Spleen (tissue), 11 donors: Measurements from ENCODE around the gene IPO7. TPM values are rescaled to one million over a fixed set of nuclear protein-coding genes. Genes with fewer than 3 reads are reported as not detected.

ENCODE experiments used
- DNase-seq: peaks from one replicate; pipeline ENCODE4 v3.0.0-alpha.2; 2020
- H3K27ac ChIP-seq, 8 donors: fragments of 200-600 bp; sonication (generic) in 7 of 8; 1 replicate in 4 of 8; 2 replicates in 4 of 8; pipeline versions ENCODE4 v1.5.0 to v1.8.0; 2016 to 2021; ENCODE audit warnings: inconsistent platforms in 4 of 8, mild to moderate bottlenecking in 4 of 8, moderate library complexity in 1 of 8
- H3K27me3 ChIP-seq, 7 donors: fragments of 200-600 bp; sonication (generic) in 6 of 7; replicated peaks in 1 of 7; 1 replicate in 4 of 7; 2 replicates in 3 of 7; pipeline versions ENCODE4 v1.5.0 to v1.8.0; 2016 to 2021; ENCODE audit warnings: inconsistent platforms in 3 of 7, mild to moderate bottlenecking in 1 of 7
- H3K36me3 ChIP-seq, 6 donors: fragments of 200-600 bp; sonication (generic) in 5 of 6; 1 replicate in 4 of 6; 2 replicates in 2 of 6; pipeline versions ENCODE4 v1.5.0 to v1.8.0; 2016 to 2021; ENCODE audit warnings: inconsistent platforms in 2 of 6
- H3K4me1 ChIP-seq, 6 donors: fragments of 200-600 bp; sonication (generic) in 5 of 6; 1 replicate in 3 of 6; 2 replicates in 3 of 6; pipeline versions ENCODE4 v1.5.0 to v1.8.0; 2016 to 2021; ENCODE audit warnings: inconsistent platforms in 3 of 6
- H3K4me3 ChIP-seq, 8 donors: fragments of 200-600 bp; sonication (generic) in 7 of 8; 1 replicate in 4 of 8; 2 replicates in 4 of 8; pipeline versions ENCODE4 v1.5.0 to v1.8.0; 2016 to 2021; ENCODE audit warnings: inconsistent platforms in 4 of 8, mild to moderate bottlenecking in 4 of 8, moderate library complexity in 2 of 8
- H3K9me3 ChIP-seq, 8 donors: fragments of 200-600 bp; sonication (generic) in 7 of 8; 1 replicate in 4 of 8; 2 replicates in 4 of 8; pipeline versions ENCODE4 v1.5.0 to v1.8.0; 2016 to 2021; ENCODE audit warnings: inconsistent platforms in 4 of 8
- POLR2A ChIP-seq, 3 donors: fragments of 450-650 bp; IDR thresholded peaks; one replicate each; pipeline ENCODE4 v1.5.1; 2017; ENCODE audit warnings: antibody characterized with exemption in 3 of 3, mild to moderate bottlenecking in 1 of 3
- POLR2AphosphoS5 ChIP-seq, 3 donors: sonication (generic); formaldehyde crosslinking; IDR thresholded peaks; one replicate each; pipeline ENCODE4 v1.5.1; 2017; ENCODE audit warnings: antibody characterized with exemption in 3 of 3
- WGBS, 5 donors: extraction: QIAGEN DNeasy Blood & Tissue Kit in 3 of 5; methylation state at CpG; one replicate each; pipeline versions ENCODE4 v1.1.5 to v1.1.7; 2013 to 2018; 5-methylcytosine and 5-hydroxymethylcytosine counted together
- intact Hi-C: fragments of 100-400 bp; cut with DNase I; formaldehyde crosslinking; loops from one replicate; pipeline ENCODE4 v1.15.0; 2023; ENCODE audit warnings: low total_unique reads
- polyA plus RNA-seq, 3 donors: library from polyadenylated mRNA; stranded (reverse); fragments of 200-250 nt; gene quantifications; one replicate each; pipeline ENCODE4 v1.2.1, GENCODE V29; 2013
- total RNA-seq, 7 donors: library from RNA; depleted of rRNA in 3 of 7; stranded (reverse); fragments of >200 nt in 3 of 7; fragmentation: NEBNext Ultra II Directional in 4 of 7; extraction: Animal tissue kit (Norgen Biotek cat#: 25700) in 4 of 7; gene quantifications; one replicate each; pipeline versions ENCODE4 v1.1.0 to v1.2.1, GENCODE V29; 2016 to 2021
- TF ChIP-seq, protein P1 (sequence below), 11 experiments: fragments of 200-600 bp in 7 of 11; fragments of 450-650 bp in 4 of 11; sonication (generic) in 4 of 11; IDR thresholded peaks in 8 of 11; conservative IDR thresholded peaks in 3 of 11; 1 replicate in 7 of 11; 2 replicates in 4 of 11; pipeline versions ENCODE4 v1.4.0 to v1.8.0; 2016 to 2021; ENCODE audit warnings: antibody characterized with exemption in 11 of 11, inconsistent platforms in 4 of 11, mild to moderate bottlenecking in 1 of 11
- donor health status: healthy with polysubstance abuse.
- donor health status: DM: no; HTN: no; CAD: no; lungs with moderate emphysema.
- donor health status: DM: no; HTN: no; CAD: no.
- donor health status: Bipolar disorder and iron deficiency.
- donor health status: healthy.
- donor health status: DM: no; HTN: no; CAD: no.
- donor health status: DM: yes; HTN: yes; CAD: no.

IPO7 gene
- total and polyA plus RNA-seq, 10 donors, result 12.8 to 104 (median 64.8) TPM

DNA sequence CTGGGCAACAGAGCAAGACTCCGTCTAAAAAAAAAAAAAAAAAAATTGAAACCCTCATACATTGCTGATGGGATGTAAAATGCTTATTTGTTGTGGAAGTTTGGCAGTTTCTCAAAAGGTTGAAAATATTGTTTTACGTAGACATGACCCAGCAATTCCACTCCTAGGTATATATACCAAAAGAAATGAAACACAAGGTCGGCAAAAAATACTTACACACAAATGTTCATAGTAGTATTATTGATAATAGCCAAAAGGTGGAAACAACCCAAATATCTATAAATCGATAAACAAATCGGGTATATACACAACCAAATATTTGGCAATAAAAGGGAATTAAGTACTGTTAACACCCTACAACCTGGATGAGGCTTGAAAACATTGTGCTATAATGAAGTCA lies 71.3 kb downstream of the IPO7 start:
- intact Hi-C loops, result no loop called here
- H3K4me3 ChIP-seq, result no peak overlapping the region

DNA sequence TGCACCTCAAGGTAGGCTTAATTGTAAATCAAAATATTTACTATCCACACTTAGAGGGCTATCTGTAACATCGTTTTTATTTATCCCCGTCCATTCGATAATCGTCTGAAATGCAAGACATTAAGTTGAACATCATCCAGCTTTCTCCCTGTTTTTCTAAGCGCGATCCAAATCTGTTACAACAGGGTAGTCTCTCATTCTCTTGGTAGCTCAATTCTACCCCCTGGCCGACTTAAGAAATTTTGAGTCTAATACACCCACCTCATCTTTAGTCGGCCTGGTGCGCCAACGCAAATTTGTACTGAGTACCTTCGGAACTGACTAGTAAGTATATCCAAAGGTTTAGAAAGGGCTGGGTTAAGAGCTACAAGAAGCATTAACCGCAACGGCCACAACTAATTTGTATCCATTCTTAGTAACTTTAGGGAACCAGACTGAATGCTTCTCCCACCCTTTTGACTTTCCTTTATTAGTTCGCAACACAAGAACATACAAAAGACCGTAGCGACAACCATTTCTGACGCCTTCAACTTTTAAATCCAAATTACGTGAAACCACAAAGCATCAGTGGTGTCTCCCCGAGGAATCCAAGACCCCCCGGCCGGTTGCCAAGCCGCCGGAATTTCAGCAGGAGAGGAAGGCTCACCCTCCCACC lies 75.3 kb downstream of the IPO7 start:
- H3K36me3 ChIP-seq, result peaks cover 0 to 4% (median 0%) of the 10 kb centered on the region in 6 donors
- H3K27me3 ChIP-seq, result no peaks in the 10 kb centered on the region
- peak overlapping the region; percentile 47 to 86 (median 68) for H3K4me3 ChIP-seq
- DNase-seq, result peak; percentile 75
- peaks cover 12 to 44% (median 35%) of the 10 kb centered on the region in 6 donors for H3K4me1 ChIP-seq
- TF ChIP-seq, protein P1, sequence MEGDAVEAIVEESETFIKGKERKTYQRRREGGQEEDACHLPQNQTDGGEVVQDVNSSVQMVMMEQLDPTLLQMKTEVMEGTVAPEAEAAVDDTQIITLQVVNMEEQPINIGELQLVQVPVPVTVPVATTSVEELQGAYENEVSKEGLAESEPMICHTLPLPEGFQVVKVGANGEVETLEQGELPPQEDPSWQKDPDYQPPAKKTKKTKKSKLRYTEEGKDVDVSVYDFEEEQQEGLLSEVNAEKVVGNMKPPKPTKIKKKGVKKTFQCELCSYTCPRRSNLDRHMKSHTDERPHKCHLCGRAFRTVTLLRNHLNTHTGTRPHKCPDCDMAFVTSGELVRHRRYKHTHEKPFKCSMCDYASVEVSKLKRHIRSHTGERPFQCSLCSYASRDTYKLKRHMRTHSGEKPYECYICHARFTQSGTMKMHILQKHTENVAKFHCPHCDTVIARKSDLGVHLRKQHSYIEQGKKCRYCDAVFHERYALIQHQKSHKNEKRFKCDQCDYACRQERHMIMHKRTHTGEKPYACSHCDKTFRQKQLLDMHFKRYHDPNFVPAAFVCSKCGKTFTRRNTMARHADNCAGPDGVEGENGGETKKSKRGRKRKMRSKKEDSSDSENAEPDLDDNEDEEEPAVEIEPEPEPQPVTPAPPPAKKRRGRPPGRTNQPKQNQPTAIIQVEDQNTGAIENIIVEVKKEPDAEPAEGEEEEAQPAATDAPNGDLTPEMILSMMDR (IDR thresholded peaks at IDR 0.05 in 8 of 11, conservative IDR thresholded peaks at IDR 0.05 in 3 of 11), result no peak
- TF ChIP-seq POLR2A (IDR thresholded peaks at IDR 0.05) (no peak), POLR2AphosphoS5 (IDR thresholded peaks at IDR 0.05) (no peak)
- H3K27ac ChIP-seq, result peak overlapping the region; percentile 89 to 100 (median 99)
- intact Hi-C loops, result loop anchor here (5.0 kb wide), 1 partner anchor 772 kb away; no protein-coding TSS in a partner anchor
- WGBS, 5 donors, result 1 to 3% (median 2%) methylated on average over 23 of the region's 23 CpGs
- H3K9me3 ChIP-seq, result no peaks in the 10 kb centered on the region

More for the DNA sequence above, 71.3 kb downstream of the IPO7 start:
- TF ChIP-seq POLR2A (IDR thresholded peaks at IDR 0.05) (no peak), POLR2AphosphoS5 (IDR thresholded peaks at IDR 0.05) (no peak)
- TF ChIP-seq, protein P1 (IDR thresholded peaks at IDR 0.05 in 8 of 11, conservative IDR thresholded peaks at IDR 0.05 in 3 of 11), result no peak
- peaks cover 3 to 12% (median 8%) of the 10 kb centered on the region in 6 donors for H3K4me1 ChIP-seq
- no peak for DNase-seq
- peaks cover 3 to 27% (median 22%) of the 10 kb centered on the region in 8 donors for H3K9me3 ChIP-seq
- 89 to 98% (median 95%) methylated on average over 5 of the region's 5 CpGs for WGBS, 5 donors
- no peaks in the 10 kb centered on the region for H3K27me3 ChIP-seq
- no peak overlapping the region for H3K27ac ChIP-seq
- H3K36me3 ChIP-seq, result peaks cover 0 to 4% (median 0%) of the 10 kb centered on the region in 6 donors

DNA sequence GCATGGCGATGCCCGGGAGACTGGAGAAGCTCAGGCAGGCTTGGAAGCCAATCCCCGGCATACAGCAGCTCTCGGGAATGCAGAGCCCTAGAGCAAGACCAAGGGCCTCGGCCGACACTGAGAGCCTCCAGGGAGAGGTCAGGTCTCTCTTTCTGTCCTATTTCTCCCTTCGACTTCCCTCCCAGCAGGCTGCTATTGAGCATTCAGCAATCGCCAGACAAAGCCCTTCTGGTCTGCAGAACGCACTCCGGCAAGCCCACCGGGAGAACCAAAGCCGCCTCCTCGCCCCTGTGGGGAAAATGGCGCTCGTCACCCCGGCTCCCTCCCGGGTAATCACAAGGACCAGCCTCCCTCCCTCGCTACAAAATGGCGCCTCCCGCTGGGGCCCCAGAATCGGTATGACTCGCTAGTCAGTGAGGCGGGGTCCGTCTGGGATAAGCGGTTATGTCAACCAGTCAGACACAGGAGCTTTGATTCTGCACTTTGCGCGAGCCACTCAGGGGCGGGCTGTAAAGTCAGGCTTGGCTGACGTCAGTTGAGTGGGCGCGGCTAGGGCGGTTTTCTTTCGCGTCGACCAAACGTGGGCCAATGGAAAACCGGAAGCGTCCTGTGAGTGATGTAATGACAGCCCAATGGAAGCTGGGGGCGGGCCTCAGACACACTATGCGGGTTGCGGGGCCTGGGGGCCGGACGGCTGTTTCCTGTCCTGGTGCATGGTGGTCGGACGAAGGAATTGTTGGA lies 76.0 kb downstream of the IPO7 start, which contains the start of gene ZNF143:
ZNF143 (plus strand) TSS at position 691 of the 741 bp plus-strand sequence. CDS start 10,297 bp downstream, outside the sequence.
- Histone ChIP-seq H3K9me3 (no peaks in the 10 kb centered on the region), H3K4me3 (peak within 1 kb of the TSS; percentile 49 to 86 (median 68)), H3K36me3 (peaks cover 0 to 4% (median 0%) of the 10 kb centered on the region in 6 donors), H3K27ac (peak within 1 kb of the TSS; percentile 93 to 100 (median 99)), H3K27me3 (no peaks in the 10 kb centered on the region), H3K4me1 (peaks cover 12 to 51% (median 35%) of the 10 kb centered on the region in 6 donors)
- intact Hi-C loops, result loop anchor here (5.0 kb wide), 1 partner anchor 773 kb away; no protein-coding TSS in a partner anchor
- DNase-seq, result peak; percentile 99
- TF ChIP-seq POLR2A (IDR thresholded peaks at IDR 0.05) (peak; percentile 83 to 94 (median 87)), POLR2AphosphoS5 (IDR thresholded peaks at IDR 0.05) (peak; percentile 95 to 99 (median 98))
- TF ChIP-seq, protein P1 (IDR thresholded peaks at IDR 0.05 in 8 of 11, conservative IDR thresholded peaks at IDR 0.05 in 3 of 11), result peak in 3 of 11 experiments; percentile 36 to 51 (median 39)
- WGBS, 5 donors, result 0 to 1% (median 0%) methylated on average over 30 to 45 of the region's 45 CpGs
